Thyroid gland (tissue), 4 donors: ENCODE results near the gene SLC6A1. TPM values are rescaled to one million over a fixed set of nuclear protein-coding genes. Genes with fewer than 3 reads are reported as not detected.
A peak's percentile ranks its signal among the peaks of the same experiment; 100 is the strongest.

ENCODE experiments used
- DNase-seq, 2 donors: peaks; one replicate each; pipeline ENCODE4 v3.0.0-alpha.2; 2019
- H3K27ac ChIP-seq, 3 donors: fragments of 200-600 bp; sonication (generic); 1 replicate in 2 of 3; 2 replicates in 1 of 3; pipeline ENCODE4 v1.5.1; 2016 to 2019; ENCODE audit warnings: mild to moderate bottlenecking in 1 of 3, moderate library complexity in 1 of 3
- H3K27me3 ChIP-seq: fragments of 200-600 bp; sonication (generic); one replicate; pipeline ENCODE4 v1.5.1; 2019
- H3K36me3 ChIP-seq, 2 donors: fragments of 200-600 bp; sonication (generic); one replicate each; pipeline ENCODE4 v1.5.1; 2016 to 2019
- H3K4me1 ChIP-seq, 2 donors: fragments of 200-600 bp; sonication (generic); one replicate each; pipeline ENCODE4 v1.5.1; 2017 to 2019
- H3K4me3 ChIP-seq, 3 donors: fragments of 200-600 bp; sonication (generic); replicated peaks in 1 of 3; 1 replicate in 2 of 3; 2 replicates in 1 of 3; pipeline ENCODE4 v1.5.1; 2016; ENCODE audit warnings: mild to moderate bottlenecking in 1 of 3
- H3K9me3 ChIP-seq: fragments of 200-600 bp; sonication (generic); one replicate; pipeline ENCODE4 v1.5.1; 2017
- CTCF ChIP-seq, 6 experiments: fragments of 200-600 bp in 3 of 6; fragments of 450-650 bp in 3 of 6; sonication (generic) in 3 of 6; IDR thresholded peaks; one replicate each; pipeline ENCODE4 v1.5.1; 2016 to 2019; ENCODE audit warnings: antibody characterized with exemption in 6 of 6, mild to moderate bottlenecking in 2 of 6, inconsistent platforms in 1 of 6, moderate library complexity in 1 of 6
- POLR2A ChIP-seq, 2 donors: fragments of 450-650 bp; IDR thresholded peaks; one replicate each; pipeline ENCODE4 v1.6.1; 2017; ENCODE audit warnings: antibody characterized with exemption in 2 of 2, mild to moderate bottlenecking in 2 of 2, moderate library complexity in 1 of 2
- WGBS, 2 donors: methylation state at CpG; one replicate each; pipeline ENCODE4 v1.1.5; 2017; 5-methylcytosine and 5-hydroxymethylcytosine counted together
- intact Hi-C: fragments of 100-400 bp; cut with DNase I; formaldehyde crosslinking; loops from one replicate; pipeline ENCODE4 v1.15.1; 2023
- total RNA-seq, 4 donors: library from RNA; depleted of rRNA; stranded (reverse); fragments of >200 nt; gene quantifications; one replicate each; pipeline ENCODE4 v1.2.3, GENCODE V29; 2016

The SLC6A1 gene
- total RNA-seq, 4 donors from 2014 or later: 0.27 to 1.3 TPM; not detected in 2

DNA sequence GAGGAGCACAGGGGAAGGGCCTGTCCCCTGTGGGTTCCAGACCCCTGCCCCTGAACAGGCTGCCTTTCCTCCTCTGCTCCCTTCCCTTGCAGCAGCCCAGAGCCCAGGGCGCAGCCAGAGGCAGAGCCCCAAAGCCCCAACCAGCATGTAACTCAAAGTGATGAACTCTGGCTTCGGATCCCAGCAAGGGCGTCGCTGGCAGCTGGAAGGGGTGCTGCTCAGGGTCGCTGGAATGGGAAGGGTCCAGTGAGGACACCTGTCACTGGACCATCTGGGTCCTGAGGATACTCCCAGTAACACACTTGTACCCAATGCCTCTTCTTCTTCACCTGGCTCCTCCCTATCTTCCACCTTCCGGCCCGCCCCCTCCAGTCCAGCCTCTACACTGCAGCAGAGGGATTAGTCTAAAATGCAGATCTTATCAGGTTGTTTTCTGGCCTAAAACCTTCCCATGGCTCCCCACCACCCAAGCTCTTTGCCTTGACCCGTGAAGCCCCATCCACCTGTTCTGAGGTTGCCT lies 64.0 kb downstream of the SLC6A1 start:
- H3K27me3 ChIP-seq: no peaks in the 10 kb centered on the region

DNA sequence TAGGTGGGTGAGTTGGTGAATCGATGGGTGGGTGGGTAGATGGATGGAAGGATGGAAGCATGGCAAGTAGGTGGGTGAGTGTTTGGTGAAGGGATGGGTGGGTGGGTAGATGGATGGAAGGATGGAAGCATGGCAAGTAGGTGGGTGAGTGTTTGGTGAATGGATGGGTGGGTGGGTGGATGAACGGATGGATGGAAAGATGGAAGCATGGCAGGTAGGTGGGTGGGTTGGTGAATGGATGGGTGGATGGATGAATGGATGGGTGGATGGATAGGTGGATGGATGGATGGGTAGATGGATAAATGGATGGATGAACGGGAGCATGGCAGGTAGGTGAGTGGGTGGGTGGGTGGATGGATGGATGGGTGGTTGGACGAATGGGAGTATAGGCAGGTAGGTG lies 65.1 kb downstream of the SLC6A1 start:
- Histone ChIP-seq H3K9me3 (no peaks in the 10 kb centered on the region), H3K27me3 (no peaks in the 10 kb centered on the region), H3K36me3 (no peaks in the 10 kb centered on the region), H3K27ac (no peak overlapping the region), H3K4me3 (no peak overlapping the region), H3K4me1 (peaks cover 0 to 7% of the 10 kb centered on the region in 2 donors)
- intact Hi-C loops: loop anchor here (10.0 kb wide), 1 partner anchor 293 kb away; no protein-coding TSS in a partner anchor
- no peak for TF ChIP-seq POLR2A (IDR thresholded peaks at IDR 0.05)
- no peak for TF ChIP-seq CTCF (IDR thresholded peaks at IDR 0.05)
- WGBS, 2 donors: 84 to 89% methylated on average over 4 of the region's 4 CpGs
- no peak for DNase-seq

More for the DNA sequence above, 64.0 kb downstream of the SLC6A1 start:
- TF ChIP-seq POLR2A (IDR thresholded peaks at IDR 0.05) (no peak), CTCF (IDR thresholded peaks at IDR 0.05) (no peak)
- Histone ChIP-seq H3K4me1 (peaks cover 0 to 7% of the 10 kb centered on the region in 2 donors), H3K36me3 (no peaks in the 10 kb centered on the region), H3K27ac (no peak overlapping the region), H3K4me3 (no peak overlapping the region), H3K9me3 (no peaks in the 10 kb centered on the region)
- DNase-seq: no peak
- WGBS, 2 donors: 46 to 60% methylated on average over 8 of the region's 8 CpGs
- intact Hi-C loops: loop anchor here (10.0 kb wide), 1 partner anchor 292 kb away; no protein-coding TSS in a partner anchor

GRCh38 chr3:11059090-11059798 lies 66.7 kb downstream of the SLC6A1 start:
- intact Hi-C loops: loop anchor here (10.0 kb wide), 1 partner anchor 294 kb away; no protein-coding TSS in a partner anchor

DNA sequence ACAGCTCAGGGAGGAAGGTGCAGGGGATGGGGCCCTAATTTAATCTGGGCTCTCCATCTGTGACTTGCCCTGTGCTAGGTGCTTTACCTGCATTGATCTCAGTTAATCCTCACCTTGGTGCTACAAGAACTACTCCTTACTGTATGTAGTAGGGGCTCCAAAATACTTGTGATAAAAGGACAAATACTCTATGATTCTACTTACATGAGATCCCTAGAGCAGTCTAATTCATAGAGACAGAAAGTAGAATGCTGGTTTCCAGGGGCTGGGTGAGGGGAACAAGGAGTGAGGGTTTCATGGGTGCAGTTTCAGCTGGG lies 67.2 kb downstream of the SLC6A1 start:
- intact Hi-C loops: loop anchor here (1.0 to 10.0 kb wide), 3 partner anchors 114 to 295 kb away; no protein-coding TSS in a partner anchor
- Histone ChIP-seq H3K27ac (no peak overlapping the region), H3K27me3 (no peaks in the 10 kb centered on the region), H3K9me3 (no peaks in the 10 kb centered on the region), H3K36me3 (no peaks in the 10 kb centered on the region), H3K4me3 (no peak overlapping the region), H3K4me1 (peaks cover 0 to 7% of the 10 kb centered on the region in 2 donors)
- no peak for DNase-seq
- TF ChIP-seq POLR2A (IDR thresholded peaks at IDR 0.05) (no peak), CTCF (IDR thresholded peaks at IDR 0.05) (no peak)

More at GRCh38 chr3:11059090-11059798, 66.7 kb downstream of the SLC6A1 start:
- Histone ChIP-seq H3K27me3 (no peaks in the 10 kb centered on the region), H3K4me1 (peaks cover 0 to 7% of the 10 kb centered on the region in 2 donors), H3K4me3 (no peak overlapping the region), H3K9me3 (no peaks in the 10 kb centered on the region), H3K27ac (no peak overlapping the region), H3K36me3 (no peaks in the 10 kb centered on the region)
- WGBS, 2 donors: 23 to 27% methylated on average over 14 of the region's 14 CpGs
- DNase-seq: peak; percentile 45 to 48
- TF ChIP-seq POLR2A (IDR thresholded peaks at IDR 0.05): no peak
- peak; percentile 49 to 80 (median 68) for TF ChIP-seq CTCF (IDR thresholded peaks at IDR 0.05)
